Lower leg skin (tissue), 3 donors: ENCODE data around the gene FARP1.

Experiments used
- CTCF ChIP-seq, 3 donors: fragments of 450-650 bp; IDR thresholded peaks; one replicate each; pipeline ENCODE4 v1.5.1; 2016; ENCODE audit warnings: antibody characterized with exemption in 3 of 3, mild to moderate bottlenecking in 3 of 3, moderate library complexity in 2 of 3
- POLR2A ChIP-seq, 2 donors: fragments of 450-650 bp; IDR thresholded peaks; one replicate each; pipeline ENCODE4 v1.6.1; 2016 to 2017; ENCODE audit warnings: antibody characterized with exemption in 2 of 2, mild to moderate bottlenecking in 1 of 2, moderate library complexity in 1 of 2

DNA sequence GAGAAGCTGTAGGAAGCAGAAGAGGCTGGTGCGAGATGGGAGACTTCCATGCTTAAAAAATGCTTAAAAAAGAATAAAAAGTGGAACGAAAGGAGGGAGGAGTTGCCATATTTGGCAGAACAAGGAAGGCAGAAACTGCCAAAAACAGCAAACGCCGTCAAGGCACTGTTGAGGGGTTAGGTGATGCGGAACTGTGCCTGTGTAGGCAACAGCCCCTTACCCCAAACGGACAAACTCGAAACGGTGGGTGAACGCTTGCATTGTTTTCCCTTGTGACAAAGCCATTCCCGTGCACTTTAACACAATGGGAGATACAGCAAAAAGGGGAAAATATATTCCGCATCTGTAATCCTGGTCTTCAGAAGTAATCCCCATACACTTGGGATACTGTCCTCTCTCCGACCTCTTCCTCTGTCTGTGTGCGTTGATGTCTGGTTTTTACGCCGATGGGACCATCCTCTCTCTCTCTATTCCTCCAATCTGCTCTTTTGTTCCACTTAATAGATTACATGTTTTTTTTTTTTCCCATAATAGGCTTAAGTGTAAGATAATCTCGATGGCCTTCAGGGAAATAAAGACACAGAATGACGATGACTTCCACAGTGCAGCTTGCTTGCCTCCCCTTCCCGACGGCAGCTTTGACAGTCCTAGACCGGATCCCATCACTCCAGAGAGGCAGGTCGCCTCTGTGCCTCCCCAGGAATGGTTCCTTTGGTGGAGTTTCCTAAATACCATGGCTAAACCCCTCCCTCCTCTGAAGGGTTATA is 166.9 kb downstream of the FARP1 start:
- no peak for TF ChIP-seq CTCF (IDR thresholded peaks at IDR 0.05)
- TF ChIP-seq POLR2A (IDR thresholded peaks at IDR 0.05), result no peak
